GM12878 (cell line): Measurements from ENCODE around the gene HAND1.

Source experiments
- CTCF ChIP-seq, 3 experiments: IDR thresholded peaks in 2 of 3; conservative IDR thresholded peaks in 1 of 3; 2 replicates each; pipeline ENCODE4 v1.5.1; 2011; ENCODE audit warnings: low read depth in 3 of 3, low read length in 3 of 3, mild to moderate bottlenecking in 3 of 3, control low read depth in 2 of 3, moderate library complexity in 2 of 3, inconsistent platforms in 1 of 3, mixed read lengths in 1 of 3; ENCODE audit not compliant: control insufficient read depth in 2 of 3, insufficient read depth in 1 of 3; ENCODE audit errors: extremely low read depth in 1 of 3
- EZH2 ChIP-seq: IDR thresholded peaks from 2 replicates; pipeline ENCODE4 v1.6.1; 2012; ENCODE audit warnings: low read depth, mild to moderate bottlenecking, control low read depth, inconsistent platforms, low read length, borderline replicate concordance; ENCODE audit not compliant: control insufficient read depth
- GATAD2B ChIP-seq: fragments of 450-650 bp; conservative IDR thresholded peaks from 2 replicates; pipeline ENCODE4 v1.6.1; 2017; ENCODE audit warnings: low read depth, mild to moderate bottlenecking, moderate library complexity
- JUNB ChIP-seq: IDR thresholded peaks from 2 replicates; pipeline ENCODE4 v1.6.1; 2016; ENCODE audit warnings: antibody characterized with exemption, mild to moderate bottlenecking
- POLR2AphosphoS2 ChIP-seq: IDR thresholded peaks from 2 replicates; pipeline ENCODE4 v1.6.1; 2011; ENCODE audit warnings: low read depth, mild to moderate bottlenecking, low read length, improper control_type of control experiment, moderate library complexity
- RCOR1 ChIP-seq: conservative IDR thresholded peaks from 2 replicates; pipeline ENCODE4 v1.6.1; 2012; ENCODE audit warnings: low read depth, low read length, improper control_type of control experiment
- ZBED1 ChIP-seq: IDR thresholded peaks from 2 replicates; pipeline ENCODE4 v1.6.1; 2016; ENCODE audit warnings: borderline replicate concordance
- ZNF274 ChIP-seq: IDR thresholded peaks from one replicate; pipeline ENCODE4 v1.8.0; 2011; ENCODE audit not compliant: insufficient read length, insufficient read depth

- TF ChIP-seq POLR2AphosphoS2 (no peak), RCOR1 (no peak), JUNB (no peak), ZBED1 (no peak), CTCF (IDR thresholded peaks at IDR 0.05 in 2 of 3, conservative IDR thresholded peaks at IDR 0.05 in 1 of 3; ENCODE audit: control insufficient read depth in 2 of 3, extremely low read depth in 1 of 3, insufficient read depth in 1 of 3, low read depth in 3 of 3, low read length in 3 of 3) (no peak), EZH2 (no peak), GATAD2B (no peak), ZNF274 (no peak)
These were observed 8.4 kb upstream of the HAND1 start for GRCh38 chr5:154486427-154486866.
